ENCODE results near the gene SLC15A3. TPM values are rescaled to one million over a fixed set of nuclear protein-coding genes. Genes with fewer than 3 reads are reported as not detected.

SLC15A3 gene
- total RNA-seq, 1 donor from 2014 or later, result 1.3 TPM

DNA sequence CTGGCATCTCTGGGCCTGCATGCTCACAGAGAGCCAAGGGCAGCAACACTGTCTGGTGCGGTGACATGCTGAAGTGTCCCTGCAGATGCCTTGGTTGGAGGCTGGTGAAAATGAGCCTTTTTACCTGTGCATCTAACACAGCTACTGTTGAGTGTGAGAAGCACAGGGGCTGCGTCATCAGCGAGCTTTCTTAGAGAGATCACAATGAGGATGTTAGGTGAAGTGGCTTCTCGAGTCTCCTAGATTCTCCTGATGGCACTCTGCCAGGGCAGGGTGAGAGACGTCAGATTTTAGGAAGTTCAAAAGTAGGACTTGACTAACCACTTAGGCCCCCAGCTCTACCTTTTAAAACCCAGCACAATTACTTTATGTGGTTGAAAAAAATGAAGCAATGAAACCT, 3.6 kb upstream of the SLC15A3 start:
- TF ChIP-seq, protein P1, sequence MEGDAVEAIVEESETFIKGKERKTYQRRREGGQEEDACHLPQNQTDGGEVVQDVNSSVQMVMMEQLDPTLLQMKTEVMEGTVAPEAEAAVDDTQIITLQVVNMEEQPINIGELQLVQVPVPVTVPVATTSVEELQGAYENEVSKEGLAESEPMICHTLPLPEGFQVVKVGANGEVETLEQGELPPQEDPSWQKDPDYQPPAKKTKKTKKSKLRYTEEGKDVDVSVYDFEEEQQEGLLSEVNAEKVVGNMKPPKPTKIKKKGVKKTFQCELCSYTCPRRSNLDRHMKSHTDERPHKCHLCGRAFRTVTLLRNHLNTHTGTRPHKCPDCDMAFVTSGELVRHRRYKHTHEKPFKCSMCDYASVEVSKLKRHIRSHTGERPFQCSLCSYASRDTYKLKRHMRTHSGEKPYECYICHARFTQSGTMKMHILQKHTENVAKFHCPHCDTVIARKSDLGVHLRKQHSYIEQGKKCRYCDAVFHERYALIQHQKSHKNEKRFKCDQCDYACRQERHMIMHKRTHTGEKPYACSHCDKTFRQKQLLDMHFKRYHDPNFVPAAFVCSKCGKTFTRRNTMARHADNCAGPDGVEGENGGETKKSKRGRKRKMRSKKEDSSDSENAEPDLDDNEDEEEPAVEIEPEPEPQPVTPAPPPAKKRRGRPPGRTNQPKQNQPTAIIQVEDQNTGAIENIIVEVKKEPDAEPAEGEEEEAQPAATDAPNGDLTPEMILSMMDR (IDR thresholded peaks at IDR 0.05; ENCODE audit: insufficient read depth, low read length, severe bottlenecking), result no peak
- no peaks in the 10 kb centered on the region for H3K27me3 ChIP-seq (ENCODE audit: control insufficient read depth, insufficient read depth, low read length)
- FAIRE-seq (no peak), DNase-seq (ENCODE audit: low read depth) (no peak)
- H3K4me3 ChIP-seq (ENCODE audit: low read depth, low read length), result no peak overlapping the region
- H3K36me3 ChIP-seq (ENCODE audit: control insufficient read depth, insufficient read depth, low read length), result no peaks in the 10 kb centered on the region

DNA sequence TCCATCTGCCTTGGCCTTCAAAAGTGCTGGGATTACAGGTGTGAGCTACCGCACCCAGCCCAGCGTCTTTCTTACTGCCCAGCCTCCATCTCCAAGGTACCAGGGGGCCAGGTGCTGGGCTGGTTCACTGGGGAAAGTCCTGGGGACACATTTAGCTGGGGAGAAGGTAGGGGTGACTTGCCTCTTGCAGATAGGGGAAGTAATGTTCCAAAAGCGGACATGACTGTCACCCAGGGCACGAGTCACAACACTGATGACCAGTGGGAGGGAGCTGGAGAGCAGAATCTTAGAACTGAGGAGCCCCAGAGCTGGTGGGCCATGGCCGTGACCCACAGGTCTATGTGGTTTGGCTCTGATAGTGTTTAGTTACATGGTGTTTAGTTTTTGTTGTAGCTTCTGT, 2.4 kb upstream of the SLC15A3 start:
- Histone ChIP-seq H3K4me3 (ENCODE audit: low read depth, low read length) (no peak overlapping the region), H3K27me3 (ENCODE audit: control insufficient read depth, insufficient read depth, low read length) (no peaks in the 10 kb centered on the region), H3K36me3 (ENCODE audit: control insufficient read depth, insufficient read depth, low read length) (no peaks in the 10 kb centered on the region)
- no peak for DNase-seq (ENCODE audit: low read depth)
- TF ChIP-seq, protein P1 (IDR thresholded peaks at IDR 0.05; ENCODE audit: insufficient read depth, low read length, severe bottlenecking), result no peak
- FAIRE-seq, result no peak

DNA sequence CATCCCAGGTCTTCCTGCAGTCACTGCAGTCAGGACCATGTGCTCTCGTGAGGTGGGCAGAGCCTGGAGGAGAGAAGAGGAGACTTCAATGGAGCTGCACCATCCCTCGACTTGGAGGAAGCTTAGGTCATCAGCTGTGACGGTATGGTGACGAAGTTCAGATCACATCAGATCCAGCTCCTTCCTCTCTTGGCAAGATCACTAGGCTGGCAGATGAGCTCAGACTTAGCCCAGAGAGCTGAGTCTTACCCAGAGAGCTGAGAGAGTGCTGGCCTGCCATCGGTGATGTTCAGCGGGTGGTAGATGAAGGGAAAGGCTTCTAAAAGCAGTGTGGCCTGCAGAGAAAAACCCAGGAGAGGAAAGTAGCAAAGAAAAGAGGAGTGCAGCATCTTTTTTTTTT, 1.8 kb upstream of the SLC15A3 start:
- Histone ChIP-seq H3K36me3 (ENCODE audit: control insufficient read depth, insufficient read depth, low read length) (no peaks in the 10 kb centered on the region), H3K27me3 (ENCODE audit: control insufficient read depth, insufficient read depth, low read length) (no peaks in the 10 kb centered on the region), H3K4me3 (ENCODE audit: low read depth, low read length) (no peak overlapping the region)
- FAIRE-seq (no peak), DNase-seq (ENCODE audit: low read depth) (no peak)
- TF ChIP-seq, protein P1 (IDR thresholded peaks at IDR 0.05; ENCODE audit: insufficient read depth, low read length, severe bottlenecking), result no peak

DNA sequence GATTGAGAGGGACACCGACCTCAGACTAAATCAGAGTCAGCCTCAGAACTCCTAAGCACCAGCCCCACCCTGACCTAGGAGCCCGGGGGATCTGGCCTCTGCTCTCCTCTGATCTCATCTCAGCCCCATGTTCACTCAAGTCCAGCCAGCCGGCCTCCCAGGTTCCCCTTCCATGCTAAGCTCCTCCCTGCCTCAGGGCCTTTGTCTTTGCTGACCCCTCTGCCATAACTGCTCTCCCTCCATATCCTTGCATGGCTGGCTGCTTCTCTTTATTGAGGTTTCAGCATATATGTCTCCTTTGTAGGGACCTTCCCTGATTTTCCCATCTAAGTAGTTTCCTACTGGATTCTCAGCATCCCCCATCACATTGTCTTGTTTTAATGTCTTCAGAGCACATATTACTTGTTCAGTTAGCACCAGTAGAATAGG, 780 bp upstream of the SLC15A3 start:
- no peak for FAIRE-seq
- TF ChIP-seq, protein P1 (IDR thresholded peaks at IDR 0.05; ENCODE audit: insufficient read depth, low read length, severe bottlenecking), result no peak
- Histone ChIP-seq H3K4me3 (ENCODE audit: low read depth, low read length) (no peak overlapping the region), H3K27me3 (ENCODE audit: control insufficient read depth, insufficient read depth, low read length) (no peaks in the 10 kb centered on the region), H3K36me3 (ENCODE audit: control insufficient read depth, insufficient read depth, low read length) (no peaks in the 10 kb centered on the region)
- no peak for DNase-seq (ENCODE audit: low read depth)

DNA sequence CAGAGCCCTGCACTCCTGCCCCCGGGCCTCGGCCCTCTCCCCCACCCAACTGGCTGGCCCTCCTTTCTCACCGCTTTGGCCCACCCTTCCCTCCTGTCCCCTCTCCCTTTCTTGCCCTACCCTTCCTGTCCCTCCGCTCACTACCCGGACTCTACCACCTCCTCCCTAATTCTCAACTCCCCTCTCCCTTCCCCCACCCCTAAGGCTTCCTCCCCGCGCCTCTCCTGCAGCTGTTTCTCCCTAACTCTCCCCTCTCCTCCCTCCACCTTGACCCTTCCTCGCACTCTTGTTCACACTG, 421 bp downstream of the SLC15A3 start:
- H3K4me3 ChIP-seq (ENCODE audit: low read depth, low read length), result peak overlapping the region; percentile 17
- FAIRE-seq, result no peak
- TF ChIP-seq, protein P1 (IDR thresholded peaks at IDR 0.05; ENCODE audit: insufficient read depth, low read length, severe bottlenecking), result no peak
- H3K27me3 ChIP-seq (ENCODE audit: control insufficient read depth, insufficient read depth, low read length), result no peaks in the 10 kb centered on the region
- no peaks in the 10 kb centered on the region for H3K36me3 ChIP-seq (ENCODE audit: control insufficient read depth, insufficient read depth, low read length)
- no peak for DNase-seq (ENCODE audit: low read depth)

DNA sequence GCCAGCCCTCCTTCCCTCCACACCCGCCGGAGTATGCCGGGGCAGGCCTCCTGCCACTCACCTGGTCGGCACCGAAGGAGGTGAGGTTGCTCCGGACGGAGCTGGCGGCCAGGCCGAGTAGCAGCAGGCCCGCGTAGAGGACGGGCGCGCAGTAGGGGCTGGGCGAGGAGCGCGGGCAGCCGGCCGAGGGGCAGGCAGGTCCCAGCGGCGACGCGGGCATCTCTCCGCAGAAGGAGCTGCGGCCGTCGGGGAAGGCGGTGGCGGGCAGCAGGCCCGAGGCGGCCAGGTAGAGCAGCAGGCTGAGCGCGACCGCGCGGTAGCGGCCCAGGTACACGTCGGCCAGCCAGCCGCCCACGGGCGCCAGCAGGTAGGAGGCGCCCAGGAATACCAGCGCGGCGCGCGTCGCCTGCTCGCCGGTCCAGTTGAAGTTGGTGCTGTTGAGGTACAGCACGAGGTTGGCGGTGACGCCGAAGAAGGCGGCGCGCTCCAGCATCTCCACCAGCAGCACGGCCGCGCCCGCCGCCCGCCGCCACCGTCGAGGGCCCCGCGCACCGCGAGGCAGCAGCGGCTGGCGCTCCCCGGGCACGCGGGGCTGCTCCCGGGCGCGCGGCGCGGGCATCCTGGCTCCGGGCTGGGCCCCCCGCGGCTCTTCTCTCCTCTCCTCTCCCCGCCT, 907 bp downstream of the SLC15A3 start:
- FAIRE-seq, result no peak
- Histone ChIP-seq H3K27me3 (ENCODE audit: control insufficient read depth, insufficient read depth, low read length) (no peaks in the 10 kb centered on the region), H3K36me3 (ENCODE audit: control insufficient read depth, insufficient read depth, low read length) (no peaks in the 10 kb centered on the region), H3K4me3 (ENCODE audit: low read depth, low read length) (peak overlapping the region; percentile 17)
- DNase-seq (ENCODE audit: low read depth), result no peak
- TF ChIP-seq, protein P1 (IDR thresholded peaks at IDR 0.05; ENCODE audit: insufficient read depth, low read length, severe bottlenecking), result no peak

Measured in bronchial epithelial cell (primary cell).